NCI-H748 (cell line): ENCODE data around the gene FAM181A.

ENCODE experiments used
- DNase-seq: peaks from one replicate; lab custom pipeline; 2025; ENCODE audit not compliant: unreplicated experiment; lab: John Stamatoyannopoulos, UW

Gene FAM181A

GRCh38 chr14:93926873-93927799, at the start of gene FAM181A:
Gene FAM181A, plus strand, starts transcription at chr14:93927344. Its CDS starts 942 bp downstream, at chr14:93928286.
- peak; percentile 81 for DNase-seq

DNA sequence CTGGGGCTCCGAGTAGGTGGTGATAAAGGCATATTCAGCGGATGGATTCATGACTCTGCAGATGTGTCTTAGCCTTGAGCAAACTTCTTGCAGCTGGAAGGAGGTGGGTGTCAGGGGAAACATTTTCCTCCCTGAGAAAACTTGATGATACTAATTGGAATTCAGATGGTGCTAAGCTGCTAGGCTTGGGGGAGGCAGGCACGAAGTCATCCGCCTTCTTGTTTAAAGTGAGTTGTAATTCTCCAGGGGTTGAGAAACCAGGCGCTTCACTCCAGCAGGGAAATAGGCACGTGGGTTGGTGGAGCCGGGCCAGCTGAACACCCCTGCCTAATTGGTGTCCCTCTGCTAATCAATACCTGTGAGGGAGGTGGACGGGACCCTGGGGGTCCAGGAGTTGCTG, 48.9 kb upstream of the FAM181A start:
- no peak for DNase-seq

DNA sequence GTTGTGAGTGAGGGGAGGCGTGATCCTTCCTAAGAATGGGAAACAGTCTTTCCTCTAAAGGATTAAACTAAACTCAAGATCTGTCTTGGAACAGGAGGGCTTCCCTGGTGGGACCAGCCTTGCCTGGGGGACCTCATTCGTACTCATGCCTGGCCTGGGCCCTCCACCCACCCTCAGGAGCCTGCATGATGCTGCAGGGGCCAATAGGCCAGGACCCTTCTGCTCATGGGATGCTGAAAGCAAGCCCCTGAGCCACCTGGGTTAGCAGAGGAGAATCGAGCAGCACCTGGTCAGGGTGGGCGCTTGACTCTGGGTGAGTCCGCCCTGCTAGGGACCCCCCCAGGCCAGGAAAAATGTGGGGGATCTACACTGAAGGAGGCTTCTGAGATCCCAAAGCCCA, 48.3 kb upstream of the FAM181A start:
- no peak for DNase-seq

DNA sequence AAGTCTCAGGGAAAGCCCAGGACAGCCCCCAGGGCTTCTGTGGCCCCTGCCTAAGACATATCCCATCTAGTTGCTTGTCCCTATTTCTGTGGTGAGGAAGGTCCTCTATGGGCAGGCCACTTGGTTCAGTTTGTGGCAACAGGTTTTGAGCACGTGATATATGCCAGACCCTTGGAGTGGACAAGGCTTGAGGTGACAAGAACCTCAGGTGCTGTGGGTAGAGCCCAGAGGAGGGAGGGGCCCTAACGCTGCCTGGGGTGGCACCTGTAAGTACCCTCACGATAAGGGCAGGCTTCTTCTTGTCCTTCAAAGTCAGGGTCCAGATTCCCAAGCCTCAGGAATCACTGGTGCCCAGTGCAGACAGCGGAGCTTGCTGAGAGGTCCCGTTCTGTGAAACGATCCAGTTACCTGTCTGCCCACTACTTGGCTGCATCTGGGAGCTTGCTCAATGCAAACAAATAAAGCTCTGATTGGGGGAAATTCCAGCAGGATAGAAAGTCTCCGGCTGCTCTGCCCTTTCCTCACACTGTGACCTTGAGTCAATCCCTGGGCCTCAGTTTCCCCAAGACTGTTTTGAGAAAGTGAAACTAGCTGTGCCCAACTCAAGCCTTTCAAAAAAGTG, 47.7 kb upstream of the FAM181A start:
- no peak for DNase-seq

DNA sequence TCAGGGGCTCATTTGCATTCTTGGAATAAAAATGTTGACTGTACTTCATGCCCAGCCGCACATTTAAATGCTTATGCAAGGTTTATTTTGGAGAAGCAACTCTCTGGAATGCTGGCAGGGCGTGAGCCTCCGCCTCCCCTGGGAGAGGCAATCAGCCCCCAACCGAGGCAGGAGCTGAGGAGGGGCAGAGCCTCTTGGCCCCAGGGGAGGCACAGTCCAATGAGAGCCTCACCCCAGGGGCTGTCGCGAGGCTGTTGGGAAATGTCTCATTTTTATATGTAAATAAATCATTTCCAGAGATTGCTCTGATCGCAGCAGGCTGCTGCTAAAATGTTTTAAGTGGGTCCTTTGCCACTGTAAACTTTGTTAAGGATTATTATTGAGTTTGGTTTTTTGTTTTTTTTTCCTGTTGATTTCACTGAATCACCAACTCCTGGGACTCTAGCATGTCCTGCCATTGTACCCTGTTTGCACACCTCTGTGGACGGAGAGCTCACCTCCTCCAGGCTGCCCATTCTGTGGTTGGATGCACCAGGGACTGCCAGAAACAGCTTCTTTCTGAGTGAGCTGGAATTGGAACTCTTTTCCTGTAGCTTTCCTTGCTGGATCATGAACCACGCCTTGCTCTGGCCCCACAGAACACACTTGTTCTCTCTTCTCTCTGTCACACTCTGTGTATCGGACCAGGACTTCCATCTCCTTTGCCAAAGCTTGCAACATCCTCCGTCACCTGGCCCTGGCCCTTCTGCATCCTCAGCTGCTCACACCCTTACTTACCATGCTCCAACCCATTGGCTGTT, 46.9 kb upstream of the FAM181A start:
- peak; percentile 32 for DNase-seq

GRCh38 chr14:93884950-93885349, 42.2 kb upstream of the FAM181A start:
- DNase-seq, result no peak

DNA sequence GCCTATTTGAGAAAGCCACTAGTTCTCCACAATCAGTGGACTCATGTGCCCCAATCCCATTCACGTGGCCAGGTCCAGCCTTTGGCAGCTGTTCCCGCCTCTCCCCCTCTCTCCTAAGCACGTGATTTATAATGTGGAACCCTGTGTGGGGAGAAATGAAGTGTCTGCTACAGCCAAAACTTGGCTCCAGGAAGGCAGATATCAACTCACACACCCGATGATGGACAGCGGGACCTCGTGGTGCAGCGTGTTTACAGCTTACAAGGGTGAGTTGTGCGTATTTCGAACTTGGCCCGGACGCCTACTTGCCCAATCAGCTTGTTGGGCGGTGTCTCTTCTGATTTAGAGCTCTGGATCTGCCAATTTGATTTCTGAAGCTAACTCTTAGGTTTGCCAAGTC, 38.1 kb upstream of the FAM181A start:
- no peak for DNase-seq

DNA sequence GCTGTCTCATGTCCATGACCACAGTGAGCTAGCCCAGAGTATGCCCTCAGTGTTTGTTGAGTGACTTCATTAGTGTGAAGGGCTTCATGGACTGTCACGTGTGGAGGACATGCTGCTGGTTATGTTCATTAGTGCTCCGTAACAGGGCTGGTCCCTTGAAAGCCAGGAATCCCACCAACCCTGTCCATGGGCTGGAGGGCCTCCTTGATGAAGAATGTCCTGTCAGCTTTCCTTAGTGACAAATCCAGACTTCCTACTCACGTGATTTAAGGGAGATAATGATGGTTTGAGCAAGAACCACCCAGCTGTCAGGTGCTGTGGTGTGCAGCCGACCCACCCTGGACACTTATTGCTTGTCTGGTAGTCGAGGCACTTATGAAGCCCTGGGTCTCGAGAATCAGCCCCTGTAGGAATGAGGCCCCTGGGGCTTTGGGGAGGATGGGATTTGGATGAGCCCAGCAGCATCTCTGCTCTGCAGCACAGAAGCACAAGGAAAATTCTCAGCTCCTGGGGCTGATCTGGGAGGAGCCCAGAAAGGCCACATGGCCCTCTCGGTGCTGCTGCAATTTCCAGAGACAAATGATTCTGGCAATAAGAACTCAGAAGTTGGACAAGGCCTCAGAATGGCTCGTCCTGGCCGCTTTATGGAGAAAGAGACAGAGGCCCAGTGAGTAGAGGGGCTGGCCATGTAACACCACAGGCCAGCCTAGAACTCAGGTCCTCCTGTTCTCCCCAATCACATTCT, 37.2 kb upstream of the FAM181A start:
- DNase-seq, result no peak

GRCh38 chr14:93891756-93892504, 35.2 kb upstream of the FAM181A start:
- DNase-seq, result peak; percentile 38

DNA sequence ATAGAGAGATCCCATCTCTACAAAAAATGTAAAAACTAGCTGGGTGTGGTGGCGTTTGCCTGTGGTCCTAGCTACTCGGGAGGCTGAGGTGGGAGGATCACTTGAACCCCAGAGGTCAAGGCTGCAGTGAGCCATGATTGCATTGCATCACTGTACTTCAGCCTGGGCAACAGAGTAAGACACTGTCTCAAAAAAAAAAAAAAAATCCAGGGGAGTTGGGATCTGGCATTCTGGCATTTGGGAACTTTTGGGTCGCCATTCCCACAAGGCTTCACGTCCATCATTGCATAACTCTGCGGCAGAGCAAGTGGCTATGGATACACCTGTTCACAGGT, 34.7 kb upstream of the FAM181A start:
- no peak for DNase-seq

- DNase-seq, result peak; percentile 72
These were observed 34.1 kb upstream of the FAM181A start for GRCh38 chr14:93892923-93893558.

DNA sequence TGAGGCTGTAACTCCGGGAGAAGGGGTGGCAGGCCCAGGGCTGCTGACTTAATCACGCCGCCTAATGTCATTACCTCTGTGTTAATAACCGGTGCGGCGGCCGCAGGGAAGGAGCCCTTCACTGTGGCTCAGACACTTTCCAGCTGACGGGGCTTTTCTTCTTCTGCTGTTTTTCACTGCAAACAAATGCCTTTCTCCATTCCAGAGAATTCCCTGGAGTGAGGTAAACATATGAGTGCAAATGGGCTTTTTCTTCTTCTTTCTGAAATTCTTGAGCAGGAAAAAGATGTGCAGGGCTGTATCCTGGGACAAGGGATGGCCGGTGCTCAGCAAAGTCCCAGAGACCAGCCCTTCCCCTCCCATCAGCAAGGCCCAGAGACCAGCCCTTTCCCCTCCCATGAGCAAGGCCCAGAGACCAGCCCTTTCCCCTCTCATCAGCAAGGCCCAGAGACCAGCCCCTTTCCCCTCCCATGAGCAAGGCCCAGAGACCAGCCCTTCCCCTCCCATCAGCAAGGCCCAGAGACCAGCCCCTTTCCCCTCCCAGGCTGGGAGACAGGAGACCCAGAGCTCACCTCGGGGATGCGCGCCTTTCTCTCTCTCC, 33.4 kb upstream of the FAM181A start:
- DNase-seq, result no peak

GRCh38 chr14:93895023-93895604, 32.0 kb upstream of the FAM181A start:
- peak; percentile 22 for DNase-seq

DNA sequence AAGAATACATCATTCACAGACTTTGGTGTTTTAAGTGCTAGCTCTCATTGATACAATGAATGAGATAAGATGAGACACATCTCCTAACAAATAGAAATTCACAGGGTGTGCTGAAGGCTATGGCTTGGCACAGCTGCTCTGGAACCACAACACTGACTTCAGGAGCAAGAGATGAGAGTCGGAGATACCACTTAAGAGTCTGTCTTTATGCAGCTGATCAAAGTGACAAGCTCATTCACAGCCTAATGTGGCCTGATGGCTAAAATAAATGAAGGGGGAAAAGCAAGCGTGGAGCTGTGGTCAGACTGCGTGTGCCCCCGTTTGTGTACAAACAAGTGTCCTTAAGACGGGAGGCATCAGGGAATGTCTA, 29.7 kb upstream of the FAM181A start:
- DNase-seq, result no peak

- DNase-seq, result no peak
These were observed 29.0 kb upstream of the FAM181A start for GRCh38 chr14:93898081-93898611.

- DNase-seq, result no peak
These were observed 28.4 kb upstream of the FAM181A start for GRCh38 chr14:93898731-93899130.

GRCh38 chr14:93901813-93902212, 25.3 kb upstream of the FAM181A start:
- no peak for DNase-seq

- no peak for DNase-seq
These were observed 24.4 kb upstream of the FAM181A start for GRCh38 chr14:93902619-93903307.
